Fibroblast of mammary gland (primary cell): Measurements from ENCODE around the gene RTP2.

Experiments
- DNase-seq: peaks from one replicate; pipeline ENCODE4 v3.0.0-alpha.2; 2010; ENCODE audit warnings: low read depth
- H3K4me3 ChIP-seq: 2 replicates; pipeline ENCODE4 v1.5.1; 2011; ENCODE audit warnings: low read depth, mild to moderate bottlenecking, low read length, moderate library complexity; ENCODE audit not compliant: control insufficient read depth
- TF ChIP-seq, protein P1 (sequence below): conservative IDR thresholded peaks from 2 replicates; pipeline ENCODE4 v1.5.1; 2011; ENCODE audit warnings: low read depth, low read length, inconsistent platforms; ENCODE audit not compliant: control insufficient read depth, insufficient read depth

Gene RTP2

DNA sequence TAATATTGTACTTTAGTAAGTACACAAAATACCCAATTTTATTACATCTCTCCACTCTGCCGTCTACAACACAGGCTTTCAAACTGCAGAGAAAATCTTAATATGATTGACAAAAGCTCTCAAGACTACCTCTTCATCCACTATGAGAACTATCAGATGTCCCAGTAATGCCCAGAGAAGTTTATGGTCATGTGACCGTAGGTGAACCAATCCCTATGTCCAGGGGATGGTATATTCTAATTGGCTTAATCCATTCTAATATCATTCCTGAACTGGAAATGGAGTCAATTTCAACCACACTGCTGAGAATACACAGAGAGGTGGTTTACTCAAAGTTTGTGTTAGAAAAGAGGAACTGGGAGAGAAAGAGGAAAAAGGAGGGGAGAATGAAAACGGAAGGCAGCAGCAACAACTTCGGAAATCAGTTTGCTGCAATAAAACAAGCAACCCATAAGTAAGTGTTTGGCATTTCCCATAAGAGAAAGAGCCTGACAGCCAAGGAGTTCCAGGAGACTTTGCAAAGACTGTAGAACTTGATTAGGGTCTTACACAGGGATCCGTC lies 39.4 kb downstream of the RTP2 start:
- no peak overlapping the region for H3K4me3 ChIP-seq
- TF ChIP-seq, protein P1, sequence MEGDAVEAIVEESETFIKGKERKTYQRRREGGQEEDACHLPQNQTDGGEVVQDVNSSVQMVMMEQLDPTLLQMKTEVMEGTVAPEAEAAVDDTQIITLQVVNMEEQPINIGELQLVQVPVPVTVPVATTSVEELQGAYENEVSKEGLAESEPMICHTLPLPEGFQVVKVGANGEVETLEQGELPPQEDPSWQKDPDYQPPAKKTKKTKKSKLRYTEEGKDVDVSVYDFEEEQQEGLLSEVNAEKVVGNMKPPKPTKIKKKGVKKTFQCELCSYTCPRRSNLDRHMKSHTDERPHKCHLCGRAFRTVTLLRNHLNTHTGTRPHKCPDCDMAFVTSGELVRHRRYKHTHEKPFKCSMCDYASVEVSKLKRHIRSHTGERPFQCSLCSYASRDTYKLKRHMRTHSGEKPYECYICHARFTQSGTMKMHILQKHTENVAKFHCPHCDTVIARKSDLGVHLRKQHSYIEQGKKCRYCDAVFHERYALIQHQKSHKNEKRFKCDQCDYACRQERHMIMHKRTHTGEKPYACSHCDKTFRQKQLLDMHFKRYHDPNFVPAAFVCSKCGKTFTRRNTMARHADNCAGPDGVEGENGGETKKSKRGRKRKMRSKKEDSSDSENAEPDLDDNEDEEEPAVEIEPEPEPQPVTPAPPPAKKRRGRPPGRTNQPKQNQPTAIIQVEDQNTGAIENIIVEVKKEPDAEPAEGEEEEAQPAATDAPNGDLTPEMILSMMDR = no peak
- no peak for DNase-seq

DNA sequence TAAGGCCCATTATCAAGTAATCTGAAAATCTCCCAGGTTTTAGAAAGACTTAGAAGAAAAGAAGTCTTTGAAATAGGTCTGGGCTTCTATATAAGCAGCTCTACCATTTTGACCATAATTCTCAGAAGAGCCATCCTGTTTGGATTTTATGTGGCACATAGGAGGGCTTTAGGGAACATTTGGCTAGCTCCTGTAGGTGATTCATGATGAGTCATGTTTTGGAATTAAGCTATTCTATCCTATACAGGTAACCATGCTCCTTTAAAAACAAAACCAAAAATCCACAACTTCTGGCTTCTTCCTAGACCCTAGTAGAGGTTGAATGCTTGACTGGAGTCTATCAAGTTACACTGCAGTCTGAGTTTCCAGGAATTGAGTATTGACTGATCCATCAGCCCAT lies 41.1 kb downstream of the RTP2 start:
- no peak overlapping the region for H3K4me3 ChIP-seq
- TF ChIP-seq, protein P1 = no peak
- DNase-seq = no peak

DNA sequence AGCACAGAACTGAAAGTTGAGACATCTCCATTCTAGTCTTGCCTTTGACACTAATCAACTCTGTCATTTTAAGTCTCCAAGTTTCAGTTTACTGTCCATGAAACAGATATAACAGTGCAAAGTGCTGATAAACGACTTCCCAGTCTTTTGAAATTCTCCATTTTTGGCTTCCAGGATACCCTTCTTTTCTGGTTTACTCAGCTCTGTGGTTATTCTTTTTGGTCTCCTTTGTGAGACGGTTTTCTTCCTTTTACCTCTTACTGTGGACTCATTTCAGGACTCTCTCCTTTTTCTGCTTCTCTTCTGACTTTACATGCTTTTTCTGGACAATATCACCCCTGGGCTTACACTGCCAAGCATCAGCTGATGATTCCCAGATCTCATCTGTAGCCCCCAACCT lies 51.1 kb downstream of the RTP2 start:
- H3K4me3 ChIP-seq = no peak overlapping the region
- TF ChIP-seq, protein P1 = no peak
- no peak for DNase-seq
